HEK293T (cell line): ENCODE measurements around the gene THAP4.

Source experiments
- ELF4 ChIP-seq: fragments of 450-650 bp; IDR thresholded peaks from 2 replicates; pipeline ENCODE4 v1.6.1; 2017; ENCODE audit warnings: antibody characterized with exemption
- FOXK2 ChIP-seq: fragments of 450-650 bp; IDR thresholded peaks from 2 replicates; pipeline ENCODE4 v1.6.1; 2016; ENCODE audit warnings: mild to moderate bottlenecking
- HDGF ChIP-seq: fragments of 450-650 bp; IDR thresholded peaks from 2 replicates; pipeline ENCODE4 v1.6.1; 2017; ENCODE audit warnings: antibody characterized with exemption, borderline replicate concordance
- L3MBTL2 ChIP-seq: fragments of 450-650 bp; conservative IDR thresholded peaks from 2 replicates; pipeline ENCODE4 v1.6.1; 2016; ENCODE audit warnings: mild to moderate bottlenecking
- PKNOX1 ChIP-seq: fragments of 450-650 bp; IDR thresholded peaks from 2 replicates; pipeline ENCODE4 v1.6.1; 2016
- ZNF384 ChIP-seq: fragments of 450-650 bp; IDR thresholded peaks from 2 replicates; pipeline ENCODE4 v1.6.1; 2016

DNA sequence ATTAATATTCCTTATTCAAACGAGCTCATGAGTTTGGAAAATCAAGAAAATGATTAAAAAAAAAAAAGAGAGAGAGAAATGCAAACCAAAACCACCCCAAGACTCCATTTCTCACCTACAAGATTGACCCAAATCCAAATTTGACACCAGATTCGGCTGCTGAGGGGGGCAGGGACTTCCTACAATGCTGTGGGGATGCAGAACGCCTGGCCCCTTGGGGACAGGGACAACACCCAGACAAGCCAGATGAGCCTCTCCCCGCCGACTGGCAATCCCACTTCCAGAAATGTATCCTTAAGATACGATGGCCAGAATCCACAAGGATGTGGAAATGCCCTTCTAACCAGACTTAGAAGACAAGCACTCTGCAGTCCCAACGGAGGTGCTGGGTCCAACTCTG, 57.7 kb downstream of the THAP4 start:
- no peak for TF ChIP-seq PKNOX1
- no peak for TF ChIP-seq HDGF
- TF ChIP-seq ELF4: no peak
- TF ChIP-seq L3MBTL2: no peak
- TF ChIP-seq FOXK2: no peak
- no peak for TF ChIP-seq ZNF384
